Measurements from ENCODE around the gene MAGI1. TPM values are rescaled to one million over a fixed set of nuclear protein-coding genes. Genes with fewer than 3 reads are reported as not detected.

The MAGI1 gene
- total RNA-seq, 1 donor, result 13.0 TPM

- TF ChIP-seq, protein P1, sequence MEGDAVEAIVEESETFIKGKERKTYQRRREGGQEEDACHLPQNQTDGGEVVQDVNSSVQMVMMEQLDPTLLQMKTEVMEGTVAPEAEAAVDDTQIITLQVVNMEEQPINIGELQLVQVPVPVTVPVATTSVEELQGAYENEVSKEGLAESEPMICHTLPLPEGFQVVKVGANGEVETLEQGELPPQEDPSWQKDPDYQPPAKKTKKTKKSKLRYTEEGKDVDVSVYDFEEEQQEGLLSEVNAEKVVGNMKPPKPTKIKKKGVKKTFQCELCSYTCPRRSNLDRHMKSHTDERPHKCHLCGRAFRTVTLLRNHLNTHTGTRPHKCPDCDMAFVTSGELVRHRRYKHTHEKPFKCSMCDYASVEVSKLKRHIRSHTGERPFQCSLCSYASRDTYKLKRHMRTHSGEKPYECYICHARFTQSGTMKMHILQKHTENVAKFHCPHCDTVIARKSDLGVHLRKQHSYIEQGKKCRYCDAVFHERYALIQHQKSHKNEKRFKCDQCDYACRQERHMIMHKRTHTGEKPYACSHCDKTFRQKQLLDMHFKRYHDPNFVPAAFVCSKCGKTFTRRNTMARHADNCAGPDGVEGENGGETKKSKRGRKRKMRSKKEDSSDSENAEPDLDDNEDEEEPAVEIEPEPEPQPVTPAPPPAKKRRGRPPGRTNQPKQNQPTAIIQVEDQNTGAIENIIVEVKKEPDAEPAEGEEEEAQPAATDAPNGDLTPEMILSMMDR (IDR thresholded peaks at IDR 0.05; ENCODE audit: insufficient read depth, low read length), result no peak
- no peak for DNase-seq (ENCODE audit: low read depth)
- no peak overlapping the region for H3K4me3 ChIP-seq (ENCODE audit: low read depth, low read length)
These were observed 572.3 kb downstream of the MAGI1 start for GRCh38 chr3:65466300-65466988.

- no peak overlapping the region for H3K4me3 ChIP-seq (ENCODE audit: low read depth, low read length)
- TF ChIP-seq, protein P1 (IDR thresholded peaks at IDR 0.05; ENCODE audit: insufficient read depth, low read length), result no peak
- no peak for DNase-seq (ENCODE audit: low read depth)
These were observed 588.8 kb downstream of the MAGI1 start for GRCh38 chr3:65449841-65450428.

GRCh38 chr3:65448120-65448519, 590.6 kb downstream of the MAGI1 start:
- no peak for DNase-seq (ENCODE audit: low read depth)
- H3K4me3 ChIP-seq (ENCODE audit: low read depth, low read length), result no peak overlapping the region
- TF ChIP-seq, protein P1 (IDR thresholded peaks at IDR 0.05; ENCODE audit: insufficient read depth, low read length), result no peak

GRCh38 chr3:65445573-65446169, 593.0 kb downstream of the MAGI1 start:
- no peak for DNase-seq (ENCODE audit: low read depth)
- TF ChIP-seq, protein P1 (IDR thresholded peaks at IDR 0.05; ENCODE audit: insufficient read depth, low read length), result no peak
- no peak overlapping the region for H3K4me3 ChIP-seq (ENCODE audit: low read depth, low read length)

- no peak overlapping the region for H3K4me3 ChIP-seq (ENCODE audit: low read depth, low read length)
These were observed 594.3 kb downstream of the MAGI1 start for GRCh38 chr3:65444447-65444815.

GRCh38 chr3:65443739-65444446, 594.8 kb downstream of the MAGI1 start:
- TF ChIP-seq, protein P1 (IDR thresholded peaks at IDR 0.05; ENCODE audit: insufficient read depth, low read length), result no peak
- H3K4me3 ChIP-seq (ENCODE audit: low read depth, low read length), result no peak overlapping the region
- no peak for DNase-seq (ENCODE audit: low read depth)

More at GRCh38 chr3:65444447-65444815, 594.3 kb downstream of the MAGI1 start:
- no peak for DNase-seq (ENCODE audit: low read depth)
- TF ChIP-seq, protein P1 (IDR thresholded peaks at IDR 0.05; ENCODE audit: insufficient read depth, low read length), result no peak
